GM12878 (cell line): Measurements from ENCODE around the gene MCTP2. TPM values are rescaled to one million over a fixed set of nuclear protein-coding genes. Genes with fewer than 3 reads are reported as not detected.

Experiments
- ATAC-seq: fragments of 200-7000 bp; cut with Tn5 transposase; 3 replicates; pipeline ENCODE4 v1.9.1; 2020; ENCODE audit warnings: mild to moderate bottlenecking, moderate library complexity
- BruUV-seq: library from RNA; stranded (reverse); fragments of 400-500 nt; replicated peaks from 2 replicates; lab custom pipeline; 2021; lab: Mats Ljungman, UMichigan
- CTCF ChIA-PET: fragments of 300-600 bp; sonication (Branson Sonifier 250); formaldehyde crosslinking; extraction: SDS; loops from one replicate; lab custom pipeline; 2021; ENCODE audit warnings: inconsistent platforms; lab: Yijun Ruan, JAX
- POLR2A ChIA-PET: fragments of 350-600 bp; formaldehyde crosslinking; extraction: SDS; loops from one replicate; lab custom pipeline; 2021; ENCODE audit warnings: inconsistent platforms; lab: Charles Lee
- RAD21 ChIA-PET: fragments of 300-600 bp; sonication (Branson Sonifier 250); formaldehyde crosslinking; loops from one replicate; lab custom pipeline; 2023; ENCODE audit warnings: antibody characterized with exemption; ENCODE audit not compliant: unreplicated experiment; lab: Charles Lee
- SMC1A ChIA-PET: fragments of 300-600 bp; sonication (Branson Sonifier 250); formaldehyde crosslinking; loops from one replicate; lab custom pipeline; 2023; ENCODE audit not compliant: unreplicated experiment, uncharacterized antibody; lab: Charles Lee
- DNase-seq: peaks from one replicate; pipeline ENCODE4 v3.0.0-alpha.2; 2011; ENCODE audit warnings: low read depth, low spot score
- FAIRE-seq: peaks from 3 replicates; lab custom pipeline; 2011; peaks lifted over from hg19 to GRCh38; lab: Jason Lieb, UNC
- H2AFZ ChIP-seq: 2 replicates; pipeline ENCODE4 v1.6.0; 2011; ENCODE audit warnings: low read depth, low read length, control low read depth; ENCODE audit not compliant: control insufficient read depth
- H3K27ac ChIP-seq: 2 replicates; pipeline ENCODE4 v1.5.1; 2011; ENCODE audit warnings: control low read depth; ENCODE audit not compliant: control insufficient read depth, insufficient read depth
- H3K27me3 ChIP-seq, 2 experiments: replicated peaks in 1 of 2; 2 replicates each; pipeline versions ENCODE4 v1.6.0 to v1.6.1; 2011; ENCODE audit warnings: low read length in 1 of 2; ENCODE audit not compliant: control insufficient read depth in 2 of 2, insufficient read depth in 2 of 2
- H3K36me3 ChIP-seq, 2 experiments: 2 replicates each; pipeline ENCODE4 v1.5.1; 2011; ENCODE audit warnings: low read length in 1 of 2; ENCODE audit not compliant: control insufficient read depth in 2 of 2, insufficient read depth in 2 of 2
- H3K4me1 ChIP-seq: 2 replicates; pipeline ENCODE4 v1.6.1; 2011; ENCODE audit warnings: mild to moderate bottlenecking, low read length, moderate library complexity, mixed read lengths; ENCODE audit not compliant: control insufficient read depth, insufficient read depth
- H3K4me2 ChIP-seq: 2 replicates; pipeline ENCODE4 v1.6.0; 2011; ENCODE audit warnings: control low read depth; ENCODE audit not compliant: control insufficient read depth, insufficient read depth
- H3K4me3 ChIP-seq: fragments of 200-600 bp; sonication (generic); 2 replicates; pipeline ENCODE4 v1.5.1; 2016
- H3K79me2 ChIP-seq: 2 replicates; pipeline ENCODE4 v1.6.0; 2011; ENCODE audit warnings: low read length; ENCODE audit not compliant: control insufficient read depth, insufficient read depth
- H3K9ac ChIP-seq: 2 replicates; pipeline ENCODE4 v1.8.0; 2011; ENCODE audit warnings: low read length, control low read depth, mixed read lengths; ENCODE audit not compliant: control insufficient read depth, insufficient read depth
- H3K9me3 ChIP-seq: replicated peaks from 3 replicates; pipeline ENCODE4 v1.5.1; 2011; ENCODE audit warnings: mild to moderate bottlenecking, low read length; ENCODE audit not compliant: control insufficient read depth, insufficient read depth
- H4K20me1 ChIP-seq: 2 replicates; pipeline ENCODE4 v1.6.0; 2011; ENCODE audit not compliant: control insufficient read depth, insufficient read depth
- ASH2L ChIP-seq: fragments of 300-600, 200-600 bp; sonication (generic); IDR thresholded peaks from 2 replicates; pipeline ENCODE4 v1.6.1; 2017; ENCODE audit warnings: low read depth, mild to moderate bottlenecking, borderline replicate concordance
- HCFC1 ChIP-seq: fragments of 150-350 bp; IDR thresholded peaks from 2 replicates; pipeline ENCODE4 v1.6.1; 2014; ENCODE audit warnings: low read length
- PKNOX1 ChIP-seq: fragments of 450-650 bp; IDR thresholded peaks from 2 replicates; pipeline ENCODE4 v1.6.1; 2016; ENCODE audit warnings: mild to moderate bottlenecking
- WGBS: methylation state at CpG from one replicate; pipeline ENCODE4 v1.1.6; 2016; ENCODE audit warnings: low lambda C conversion rate; ENCODE audit not compliant: insufficient replicate concordance, insufficient coverage; ENCODE audit errors: missing lambda C conversion rate; 5-methylcytosine and 5-hydroxymethylcytosine counted together
- in situ Hi-C: fragments of 300-500 bp; cut with MboI; formaldehyde crosslinking; loops from 9 replicates; pipeline ENCODE4 v1.14.3; 2018; ENCODE audit warnings: mixed read lengths
- intact Hi-C: fragments of 100-400 bp; cut with micrococcal nuclease; formaldehyde crosslinking; loops from one replicate; pipeline ENCODE4 v1.14.2; 2022; ENCODE audit not compliant: unreplicated experiment
- polyA plus RNA-seq, 11 experiments: library from polyadenylated mRNA; depleted of rRNA in 4 of 11; unstranded in 6 of 11; stranded (reverse) in 5 of 11; fragments of >200 nt; fragmentation: Nextera tagmentation in 4 of 11; fragmentation: Illumina TruSeq in 1 of 11; extraction: Ambion mirVana in 4 of 11; extraction: Trizol in 1 of 11; gene quantifications; 1 replicate in 1 of 11; 2 replicates in 10 of 11; pipeline versions ENCODE4 v1.2.1 to v1.2.3, GENCODE V29; 2011 to 2016; ENCODE audit warnings: inconsistent platforms in 2 of 11, missing spikeins in 2 of 11, low read depth in 1 of 11
- total RNA-seq, 4 experiments: library from RNA; depleted of rRNA in 3 of 4; stranded (reverse); fragments of >200 nt in 3 of 4; fragmentation: Illumina TruSeq in 1 of 4; extraction: Trizol in 1 of 4; gene quantifications; 2 replicates each; pipeline versions ENCODE4 v1.2.1 to v1.2.3, GENCODE V29; 2013 to 2021
- TF ChIP-seq, protein P1 (sequence below), 3 experiments: IDR thresholded peaks in 2 of 3; conservative IDR thresholded peaks in 1 of 3; 2 replicates each; pipeline ENCODE4 v1.5.1; 2011; ENCODE audit warnings: low read depth in 3 of 3, low read length in 3 of 3, mild to moderate bottlenecking in 3 of 3, control low read depth in 2 of 3, moderate library complexity in 2 of 3, inconsistent platforms in 1 of 3, mixed read lengths in 1 of 3; ENCODE audit not compliant: control insufficient read depth in 2 of 3, insufficient read depth in 1 of 3; ENCODE audit errors: extremely low read depth in 1 of 3

Gene MCTP2
- total and polyA plus RNA-seq, 10 of the 15 experiments (the other 5 are each of a cell fraction or from before 2014, with no cell fraction given) = 0.24 to 48.5 (median 0.88) TPM

DNA sequence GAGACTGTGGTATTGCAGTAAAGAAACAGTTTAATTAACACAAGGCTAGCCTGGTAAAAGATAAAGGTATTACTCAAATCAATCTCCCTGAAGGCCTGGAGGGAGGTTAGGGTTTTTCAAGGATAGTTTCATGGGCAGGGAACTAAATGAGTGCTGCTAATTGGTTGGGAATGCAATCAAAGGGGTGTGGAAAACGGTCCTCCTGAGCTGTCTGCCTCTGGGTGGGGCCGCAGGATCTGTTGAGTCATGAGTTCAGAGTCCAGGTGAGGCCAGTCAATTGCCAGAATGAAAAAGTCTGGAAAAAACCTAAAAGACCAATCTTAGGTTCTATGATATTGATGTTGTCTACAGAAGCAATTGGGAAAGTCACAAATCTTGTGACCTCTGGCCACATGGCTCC, 293.2 kb downstream of the MCTP2 start (continued):
- no peak for TF ChIP-seq PKNOX1

GRCh38 chr15:94526071-94526689, 294.8 kb downstream of the MCTP2 start:
- intact Hi-C loops = no loop called here
- no peaks in the 10 kb centered on the region for H3K27me3 ChIP-seq
- in situ Hi-C loops = no loop called here
- TF ChIP-seq ASH2L = no peak
- no peak for TF ChIP-seq HCFC1
- TF ChIP-seq, protein P1, sequence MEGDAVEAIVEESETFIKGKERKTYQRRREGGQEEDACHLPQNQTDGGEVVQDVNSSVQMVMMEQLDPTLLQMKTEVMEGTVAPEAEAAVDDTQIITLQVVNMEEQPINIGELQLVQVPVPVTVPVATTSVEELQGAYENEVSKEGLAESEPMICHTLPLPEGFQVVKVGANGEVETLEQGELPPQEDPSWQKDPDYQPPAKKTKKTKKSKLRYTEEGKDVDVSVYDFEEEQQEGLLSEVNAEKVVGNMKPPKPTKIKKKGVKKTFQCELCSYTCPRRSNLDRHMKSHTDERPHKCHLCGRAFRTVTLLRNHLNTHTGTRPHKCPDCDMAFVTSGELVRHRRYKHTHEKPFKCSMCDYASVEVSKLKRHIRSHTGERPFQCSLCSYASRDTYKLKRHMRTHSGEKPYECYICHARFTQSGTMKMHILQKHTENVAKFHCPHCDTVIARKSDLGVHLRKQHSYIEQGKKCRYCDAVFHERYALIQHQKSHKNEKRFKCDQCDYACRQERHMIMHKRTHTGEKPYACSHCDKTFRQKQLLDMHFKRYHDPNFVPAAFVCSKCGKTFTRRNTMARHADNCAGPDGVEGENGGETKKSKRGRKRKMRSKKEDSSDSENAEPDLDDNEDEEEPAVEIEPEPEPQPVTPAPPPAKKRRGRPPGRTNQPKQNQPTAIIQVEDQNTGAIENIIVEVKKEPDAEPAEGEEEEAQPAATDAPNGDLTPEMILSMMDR (IDR thresholded peaks at IDR 0.05 in 2 of 3, conservative IDR thresholded peaks at IDR 0.05 in 1 of 3; ENCODE audit: control insufficient read depth in 2 of 3, extremely low read depth in 1 of 3, insufficient read depth in 1 of 3, low read depth in 3 of 3, low read length in 3 of 3) = peak in 2 of 3 experiments; percentile 28 to 46; a peak in 4 of 6 replicates
- no peak overlapping the region for H3K4me2 ChIP-seq
- H3K4me1 ChIP-seq = no peaks in the 10 kb centered on the region
- no TSS peak for BruUV-seq
- FAIRE-seq (no peak), DNase-seq (no peak), ATAC-seq (peak; percentile 60)
- ChIA-PET CTCF (interaction anchor here (0.6 to 1.4 kb wide), 3 partner anchors 10 to 40 kb away, joined by 3 to 4 read pairs (median 4); no protein-coding TSS in a partner anchor), RAD21 (interaction anchor here (0.6 kb wide), 1 partner anchor 41 kb away, joined by 4 read pairs; no protein-coding TSS in a partner anchor), POLR2A (no interaction called here), SMC1A (interaction anchor here (1.3 kb wide), 1 partner anchor 81 kb away, joined by 3 read pairs; no protein-coding TSS in a partner anchor)
- 12% methylated on average over 5 of the region's 5 CpGs for WGBS
- H3K79me2 ChIP-seq = no peaks in the 10 kb centered on the region
- H3K4me3 ChIP-seq = no peak overlapping the region
- H4K20me1 ChIP-seq = no peaks in the 10 kb centered on the region
- no peaks in the 10 kb centered on the region for H3K36me3 ChIP-seq
- no peak overlapping the region for H2AFZ ChIP-seq
- H3K27ac ChIP-seq = no peak overlapping the region
- H3K9ac ChIP-seq = no peak overlapping the region
- no peaks in the 10 kb centered on the region for H3K9me3 ChIP-seq
